Hematopoietic multipotent progenitor cell treated with erythropoietin and hydrocortisone succinate and interleukin-3 and kit ligand, for 17 days (in vitro differentiated cells): Measurements from ENCODE around the gene GAS7.
"Not testable (repeated sequence)": the region's sequence is repeated elsewhere in the genome, so short reads cannot be mapped to it uniquely, and the experiment has no call there.

Source experiments
- DNase-seq: peaks from one replicate; pipeline ENCODE4 v3.0.0-alpha.2; 2015; ENCODE audit warnings: low spot score

The GAS7 gene

DNA sequence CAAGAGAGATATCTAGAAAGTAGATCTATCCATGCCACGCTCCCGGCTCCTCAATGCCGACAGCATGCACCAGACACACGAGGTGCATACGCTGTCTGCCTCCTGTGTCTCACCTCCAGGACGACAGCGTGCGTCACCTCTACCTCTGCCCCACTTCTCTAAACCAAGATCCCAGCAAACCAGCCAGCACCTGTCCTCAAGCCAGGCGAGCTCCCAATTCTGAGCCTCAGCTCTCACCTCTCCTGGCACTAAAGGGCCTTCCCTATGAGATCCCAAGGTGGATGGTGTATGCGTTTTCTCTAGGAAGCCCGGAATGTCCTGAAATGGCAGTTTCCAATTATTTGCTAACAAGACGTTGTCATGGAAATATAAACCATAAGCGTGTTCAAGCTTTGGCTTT is 257.1 kb downstream of the GAS7 start:
- DNase-seq: no peak

DNA sequence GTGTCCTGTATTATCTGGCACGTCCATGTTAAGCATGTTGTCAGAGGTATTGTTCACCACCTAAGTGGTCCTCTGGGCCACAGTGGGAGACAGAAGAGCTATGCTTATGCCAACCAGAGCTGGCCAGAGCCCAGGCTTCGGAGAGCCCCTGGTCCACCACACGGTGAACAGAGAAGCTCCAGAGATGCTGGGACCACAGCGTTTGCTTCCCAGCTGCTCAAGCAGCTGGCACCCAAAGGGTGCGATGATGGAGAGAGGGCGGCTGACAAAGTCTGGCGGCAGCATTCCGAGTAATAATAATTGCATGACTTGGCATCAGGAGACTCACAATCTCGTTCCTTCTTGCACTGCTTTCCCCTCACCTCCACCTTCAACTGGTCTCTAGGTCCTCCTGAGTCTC is 257.6 kb downstream of the GAS7 start:
- DNase-seq: no peak

DNA sequence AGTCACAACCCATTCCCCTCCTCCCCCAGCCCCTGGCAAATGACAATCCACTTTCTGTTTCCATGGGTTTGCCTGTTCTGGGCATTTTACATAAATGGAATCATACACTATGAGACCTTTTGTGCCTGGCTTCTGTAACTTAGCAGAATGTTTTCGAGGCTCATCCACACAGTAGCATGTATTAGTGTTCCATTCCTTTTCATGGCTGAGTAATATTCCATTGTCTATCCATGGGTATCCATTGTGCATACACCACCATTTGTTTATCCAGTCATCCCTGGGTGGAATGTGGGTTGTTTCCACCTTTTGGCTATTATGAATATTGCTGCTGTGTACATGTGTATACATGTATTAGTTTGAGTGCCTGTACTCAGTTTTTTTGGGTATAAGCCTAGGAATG is 259.6 kb downstream of the GAS7 start:
- DNase-seq: no peak

DNA sequence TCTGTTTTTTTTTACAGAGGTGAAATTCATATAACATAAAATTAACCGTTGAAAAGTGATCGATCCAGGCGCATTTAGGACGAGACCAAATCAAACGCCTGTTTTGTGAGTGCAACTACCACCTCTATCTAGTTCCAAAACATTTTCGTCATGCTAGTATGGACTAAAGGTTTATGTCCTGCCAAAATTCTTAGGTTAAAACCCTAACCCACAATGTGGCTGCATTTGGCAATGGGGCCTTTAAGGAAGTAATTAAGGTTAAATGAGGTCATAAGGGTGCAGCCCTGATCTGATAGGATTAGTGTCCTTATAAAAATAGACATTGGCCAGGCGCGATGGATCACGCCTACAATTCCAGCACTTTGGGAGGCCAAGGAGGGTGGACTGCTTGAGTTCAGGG is 260.5 kb downstream of the GAS7 start:
- no peak for DNase-seq

DNA sequence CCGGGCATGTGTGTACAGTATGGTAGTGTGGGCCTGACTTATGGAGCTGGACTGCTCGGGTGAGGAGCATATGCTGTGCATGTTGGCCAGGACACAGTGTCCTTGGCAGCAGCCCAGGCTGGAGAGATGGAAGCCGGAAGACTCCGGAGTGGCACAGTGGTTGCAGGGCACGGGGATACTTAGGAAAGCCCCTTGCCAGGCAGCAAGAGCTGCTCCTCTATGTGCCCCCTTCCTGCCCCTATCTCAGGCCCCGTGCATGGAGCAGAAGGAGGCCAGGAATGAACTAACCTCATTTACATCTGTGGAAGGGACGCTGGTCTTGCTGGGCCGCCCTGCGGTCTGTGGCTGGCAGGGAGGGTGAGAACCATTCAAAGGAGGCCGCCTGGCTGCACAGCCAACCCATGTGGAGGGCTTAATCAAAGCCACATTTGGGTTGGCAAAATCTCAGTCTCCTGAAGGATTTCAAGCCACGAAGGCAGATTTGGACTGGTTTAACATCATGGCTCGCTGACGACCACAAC is 261.1 kb downstream of the GAS7 start:
- DNase-seq: no peak

DNA sequence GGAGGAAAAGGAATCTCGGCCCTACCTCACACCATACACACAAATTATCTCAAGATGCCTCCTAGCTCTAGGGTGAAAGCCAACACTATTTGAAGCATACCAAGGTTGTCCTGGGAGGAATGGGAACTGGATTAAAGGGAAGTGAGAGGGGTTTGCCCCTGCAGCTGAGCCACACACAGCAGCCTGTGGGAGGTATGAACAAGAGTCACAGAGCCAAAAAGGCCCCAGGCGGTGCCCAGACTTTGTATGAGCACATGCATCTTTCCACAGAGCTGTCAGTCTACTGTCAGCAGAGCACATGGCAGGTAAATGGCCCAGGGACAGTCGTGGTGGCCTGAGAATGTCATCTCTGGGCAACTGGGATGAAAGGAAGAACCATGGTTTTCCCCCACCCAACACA is 262.3 kb downstream of the GAS7 start:
- no peak for DNase-seq

DNA sequence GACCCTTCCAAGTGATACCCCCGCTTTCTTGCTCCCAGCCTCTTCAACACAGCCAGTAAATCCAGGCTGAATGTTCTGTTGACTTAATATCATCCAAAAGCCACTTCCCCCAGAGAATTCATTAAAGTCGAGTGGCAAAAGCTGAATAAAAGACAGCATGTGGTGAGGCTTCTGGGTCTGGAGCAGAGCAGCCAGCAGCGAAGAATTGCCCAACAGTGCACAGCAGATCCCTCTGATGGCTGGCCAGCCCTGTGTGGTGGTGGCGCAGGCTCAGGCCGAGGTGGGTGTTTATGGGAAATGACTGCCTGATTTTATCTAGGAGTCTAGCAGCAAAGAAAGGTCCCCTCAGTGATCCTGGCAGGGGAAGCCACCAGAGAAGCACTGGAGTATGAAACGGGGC is 263.0 kb downstream of the GAS7 start:
- no peak for DNase-seq

DNA sequence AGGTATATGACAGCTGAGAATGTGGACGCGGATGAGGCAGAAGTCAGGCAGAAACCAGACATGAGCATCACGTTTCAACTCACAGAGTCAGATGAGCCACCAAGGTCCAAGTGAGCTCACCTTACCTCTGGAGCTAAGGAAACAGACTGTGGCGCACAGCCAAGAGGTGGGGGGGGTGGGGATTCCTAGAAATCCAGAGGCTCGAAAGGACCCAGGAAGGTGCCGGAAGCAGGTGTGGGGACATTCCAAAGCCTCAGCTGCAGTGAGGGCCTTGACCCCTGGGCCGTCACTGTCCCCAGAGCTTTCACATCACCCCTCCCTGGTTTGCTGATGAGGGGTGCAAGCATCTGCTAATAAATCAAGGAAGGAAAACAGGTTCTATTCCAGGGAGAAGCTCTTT is 264.1 kb downstream of the GAS7 start:
- DNase-seq: no peak

DNA sequence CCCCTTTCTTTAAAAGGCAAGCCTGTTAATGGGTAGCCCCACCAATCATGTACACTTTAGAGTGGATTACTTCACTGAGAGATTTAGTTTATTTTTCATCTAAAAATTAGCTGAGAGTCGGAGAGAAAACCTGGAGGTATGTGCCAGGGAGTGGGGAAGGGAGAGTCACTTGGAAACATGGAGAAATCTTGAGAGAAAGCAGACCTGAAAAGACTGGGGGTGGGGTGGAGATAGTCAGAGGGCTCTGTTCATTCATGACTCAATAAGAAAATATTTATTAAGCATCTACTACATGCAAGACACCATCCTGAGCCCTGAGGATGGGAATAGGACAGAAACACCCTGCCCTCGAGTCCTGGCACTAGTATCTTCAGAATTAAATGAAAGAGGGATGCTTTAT is 265.9 kb downstream of the GAS7 start:
- DNase-seq: no peak

DNA sequence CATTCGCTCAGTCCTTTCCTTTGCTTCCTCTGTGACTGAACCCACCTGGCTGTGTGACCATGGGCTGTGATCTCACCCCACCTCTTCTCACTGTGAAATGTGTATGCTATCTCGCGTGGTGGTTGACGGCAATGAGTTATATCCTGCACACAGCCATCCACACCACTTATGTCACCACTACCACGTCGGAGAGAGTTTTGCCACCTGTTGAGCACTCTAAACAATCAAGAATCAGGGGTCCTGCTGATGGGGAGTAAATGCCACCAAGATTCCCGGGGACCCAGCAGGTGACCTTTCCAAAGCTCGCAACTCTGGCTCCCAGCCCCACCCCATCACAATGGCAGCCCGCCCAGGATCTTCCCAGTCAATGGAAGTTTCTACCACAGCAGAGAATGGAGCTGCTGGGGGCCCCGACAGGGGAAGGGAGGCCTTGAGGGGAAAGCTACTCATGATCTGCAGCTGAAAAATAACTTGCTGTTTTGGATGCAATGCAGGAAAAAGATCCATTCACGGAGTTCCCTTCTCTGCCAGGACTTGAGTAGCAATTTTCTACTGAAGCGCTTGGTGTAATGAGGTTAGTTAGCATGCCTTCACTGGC is 267.2 kb downstream of the GAS7 start:
- no peak for DNase-seq

DNA sequence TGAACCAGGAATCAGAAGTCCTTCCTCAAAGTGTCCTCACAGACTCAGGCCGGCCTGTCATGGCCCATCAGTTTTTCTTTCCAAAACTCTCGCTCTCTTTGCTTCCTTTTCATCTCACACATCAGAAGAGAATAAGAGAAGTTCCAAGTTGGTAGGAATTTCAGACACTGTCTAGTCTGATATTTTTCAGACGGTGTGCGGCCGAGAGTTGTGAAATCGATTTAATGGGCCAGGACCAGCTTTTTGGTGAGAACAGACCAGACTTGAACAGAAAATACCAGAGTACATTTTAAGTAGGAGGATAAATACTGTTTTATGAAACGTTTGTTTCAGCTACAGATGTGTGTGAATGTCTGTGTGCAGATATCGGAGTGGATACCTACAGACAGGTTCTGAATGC is 268.5 kb downstream of the GAS7 start:
- DNase-seq: no peak

DNA sequence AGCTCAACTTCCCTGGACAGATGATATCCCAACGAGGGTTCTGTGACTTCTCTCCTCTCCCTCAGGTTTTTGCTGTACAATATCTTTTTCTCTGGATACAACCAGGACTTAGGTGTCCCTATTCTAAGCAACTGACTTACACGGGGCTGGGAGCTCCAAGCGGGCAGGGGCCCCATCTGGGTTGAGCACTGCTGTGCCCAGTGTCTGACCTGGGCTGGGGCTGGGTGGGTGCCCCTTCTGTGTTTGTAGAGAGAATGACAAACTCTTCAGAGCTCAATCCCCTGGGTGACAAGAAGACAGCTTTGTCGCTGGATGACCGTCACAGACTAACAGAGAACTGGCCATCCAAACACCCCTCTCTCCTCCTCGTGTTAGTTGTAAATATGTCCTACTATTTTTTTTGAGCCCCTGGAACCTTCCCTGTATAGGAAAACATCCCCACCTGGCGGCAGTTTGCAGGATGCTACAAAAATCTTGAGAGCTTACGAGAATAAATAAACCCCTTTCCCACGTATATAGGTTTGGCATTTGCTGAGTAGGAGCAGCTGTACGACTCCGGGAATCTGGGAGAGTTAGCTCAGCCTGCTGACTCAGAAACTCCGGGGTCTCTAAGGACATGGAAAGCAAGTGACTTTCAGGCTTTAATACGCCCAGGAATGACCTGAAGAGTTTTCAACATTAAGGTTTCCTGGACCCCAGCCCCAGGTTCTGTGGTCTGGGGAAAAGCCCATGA is 269.6 kb downstream of the GAS7 start:
- DNase-seq: no peak

DNA sequence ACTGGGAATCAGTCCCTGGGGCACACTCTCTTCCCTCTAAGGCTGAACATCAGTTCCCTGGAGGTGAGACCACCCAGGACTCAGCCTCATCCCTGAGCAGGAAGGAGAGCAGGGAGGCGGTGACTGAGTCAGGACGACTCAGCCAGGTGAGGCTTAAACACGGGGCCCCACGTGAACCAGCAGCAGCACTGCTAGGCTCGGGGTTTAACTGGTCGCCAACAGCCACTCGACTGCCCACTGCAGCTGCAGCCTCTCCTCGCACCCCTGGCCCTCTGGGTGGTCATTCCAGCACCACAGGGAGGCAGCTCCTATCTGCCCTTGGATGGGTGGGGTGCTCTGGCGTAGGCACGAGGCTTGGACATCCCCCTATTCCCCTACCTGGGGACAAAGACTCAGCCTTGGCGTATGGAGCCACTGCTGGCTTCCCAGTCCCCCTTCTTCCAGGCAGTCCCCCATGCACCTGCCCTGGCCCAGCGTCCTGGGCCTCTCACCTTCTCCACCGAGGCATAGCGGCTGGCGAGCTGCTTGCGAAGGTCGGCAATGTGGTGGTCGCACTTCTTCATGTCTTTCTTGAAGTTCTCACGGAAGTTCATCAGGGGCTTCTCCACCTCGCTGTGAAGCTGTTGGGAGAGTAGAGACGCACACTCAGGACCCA is 272.1 kb downstream of the GAS7 start:
- DNase-seq: no peak

DNA sequence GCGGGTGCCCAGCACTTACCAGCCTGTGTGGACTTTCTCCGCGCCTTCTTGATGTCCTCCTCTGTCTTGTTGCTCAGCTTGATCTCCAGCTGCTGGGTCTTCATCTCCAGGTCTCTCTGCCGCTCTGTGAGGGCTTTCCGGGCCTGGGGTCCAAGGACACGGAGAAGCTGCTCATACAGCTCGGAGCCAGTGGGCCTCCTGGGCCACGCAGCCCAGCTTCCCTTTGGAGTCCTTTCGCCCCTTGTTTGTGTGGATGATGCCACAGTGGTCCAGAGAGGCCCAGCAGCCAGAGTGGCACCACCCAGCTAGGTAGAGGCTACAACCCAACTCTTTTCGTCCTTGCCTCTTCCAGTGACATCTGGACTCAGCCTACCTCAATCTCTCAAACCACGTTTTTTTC is 272.9 kb downstream of the GAS7 start:
- no peak for DNase-seq

DNA sequence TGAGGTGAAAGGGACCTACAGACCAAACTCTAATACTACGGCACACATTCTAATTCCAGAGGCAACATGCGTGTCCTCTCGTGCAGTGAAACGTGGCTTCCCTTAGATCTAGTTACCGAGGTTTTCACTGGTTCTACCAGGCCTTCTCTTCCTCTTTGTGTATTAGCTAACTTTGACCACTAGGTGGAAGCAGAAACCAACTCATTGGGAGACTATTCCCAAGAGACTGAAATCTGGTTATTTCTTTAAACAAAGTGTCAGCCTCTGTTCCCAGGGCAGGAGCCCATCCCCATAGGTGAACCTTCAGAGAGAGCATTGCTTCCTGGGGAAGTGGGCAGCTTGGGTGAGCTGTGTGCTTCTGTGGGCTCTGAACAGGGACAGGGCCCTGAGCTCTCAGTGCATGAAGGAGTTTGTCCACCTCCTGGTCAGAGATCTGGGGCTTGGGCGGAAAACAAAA is 273.6 kb downstream of the GAS7 start:
- DNase-seq: peak; percentile 42

DNA sequence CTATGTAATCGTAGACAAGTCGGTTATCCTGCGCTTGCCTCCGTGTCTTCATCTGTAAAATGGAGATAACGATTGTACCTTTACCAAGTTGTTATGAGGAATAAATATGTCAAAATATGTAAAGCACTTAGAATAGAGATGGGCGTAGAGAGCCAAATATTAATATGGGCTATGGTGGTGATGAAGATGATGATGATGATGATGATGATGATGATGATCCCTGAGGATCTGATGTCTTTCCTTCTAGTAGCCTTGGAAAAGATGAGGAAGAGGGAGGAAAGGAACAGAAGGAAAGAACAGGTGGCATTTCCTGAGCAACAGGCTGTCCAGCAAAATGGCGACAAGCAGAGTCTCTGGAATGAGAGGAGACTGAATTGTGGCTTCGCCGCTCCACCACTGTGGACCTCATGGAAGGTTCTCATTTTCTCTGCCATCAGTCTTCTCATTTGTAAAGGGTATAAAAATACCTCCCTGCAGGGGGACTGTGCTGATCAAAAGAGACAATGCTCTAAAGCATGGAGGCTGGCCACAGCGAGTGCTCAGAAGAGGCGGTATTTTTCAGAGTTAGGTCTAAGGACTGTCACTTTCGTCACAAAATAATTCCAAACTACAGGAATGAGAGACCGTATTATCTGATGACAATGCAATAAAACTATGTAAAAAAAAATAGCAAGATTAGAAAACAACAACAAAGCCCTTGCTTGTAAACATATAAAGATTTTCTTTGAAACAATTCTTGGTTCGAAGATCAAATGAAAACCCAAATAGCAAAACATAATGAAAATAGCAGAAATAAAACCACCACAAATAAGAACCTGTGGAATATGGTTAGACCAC is 276.2 kb downstream of the GAS7 start:
- no peak for DNase-seq

DNA sequence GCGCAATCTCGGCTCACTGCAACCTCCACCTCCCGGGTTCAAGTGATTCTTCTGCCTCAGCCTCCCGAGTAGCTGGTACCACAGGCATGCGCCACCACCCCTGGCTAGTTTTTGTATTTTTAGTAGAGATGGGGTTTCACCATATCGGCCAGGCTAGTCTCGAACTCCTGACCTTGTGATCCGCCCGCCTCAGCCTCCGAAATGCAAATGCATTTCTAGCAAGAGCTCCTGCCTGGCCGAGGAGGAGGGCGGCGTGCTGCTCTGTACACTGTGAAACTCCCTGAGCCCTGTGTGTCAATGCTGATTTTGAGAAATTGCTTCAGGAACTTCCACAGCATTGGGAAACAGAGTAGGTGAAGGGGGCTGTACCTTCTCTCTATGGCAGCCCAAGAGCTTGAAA is 277.2 kb downstream of the GAS7 start:
- DNase-seq: not testable (repeated sequence)

DNA sequence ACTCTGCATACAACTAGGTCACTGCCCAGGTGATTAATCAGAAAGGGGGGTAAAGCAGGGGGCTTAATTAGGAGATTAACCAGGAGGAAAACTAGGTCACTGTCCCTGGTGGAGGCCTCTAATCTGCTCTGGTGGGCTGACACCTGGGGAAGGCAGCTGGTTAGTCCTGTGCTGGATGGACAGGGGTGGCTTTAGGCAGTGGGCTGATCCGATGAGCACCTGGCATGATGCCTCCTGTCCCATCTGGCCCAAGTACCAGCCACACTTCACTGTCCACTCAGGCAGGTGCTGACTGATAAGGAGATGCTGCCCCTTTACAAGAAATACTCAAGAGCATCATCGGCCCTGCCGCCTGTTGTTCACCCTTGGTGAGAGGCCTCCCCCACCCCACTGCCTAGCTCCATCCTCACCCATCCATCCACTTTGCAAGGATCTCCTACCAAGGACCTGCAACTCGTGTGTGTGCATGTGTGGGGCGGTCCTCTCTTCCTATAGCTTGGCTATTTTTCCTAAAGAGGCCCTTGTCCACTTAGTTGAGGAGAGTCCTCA is 279.5 kb downstream of the GAS7 start:
- DNase-seq: no peak

DNA sequence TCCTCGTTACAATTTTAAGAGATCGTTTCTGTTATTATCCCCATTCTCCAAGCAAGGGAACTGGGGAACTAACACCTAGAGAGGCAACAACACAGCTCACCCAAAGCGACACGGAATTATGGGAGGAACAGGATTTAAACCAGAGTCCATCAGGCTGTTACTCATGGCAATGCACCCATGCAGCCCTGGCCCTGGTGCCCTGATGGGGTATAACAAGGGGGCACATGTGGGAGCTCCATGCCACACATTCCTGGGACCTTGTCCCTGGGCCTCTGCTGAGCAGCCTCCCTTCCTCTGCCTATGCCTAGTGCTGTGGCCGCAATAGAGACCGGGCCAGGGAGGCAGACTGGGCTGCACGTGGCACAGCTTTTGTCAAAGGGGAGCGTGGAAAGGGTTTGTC is 280.1 kb downstream of the GAS7 start:
- no peak for DNase-seq

DNA sequence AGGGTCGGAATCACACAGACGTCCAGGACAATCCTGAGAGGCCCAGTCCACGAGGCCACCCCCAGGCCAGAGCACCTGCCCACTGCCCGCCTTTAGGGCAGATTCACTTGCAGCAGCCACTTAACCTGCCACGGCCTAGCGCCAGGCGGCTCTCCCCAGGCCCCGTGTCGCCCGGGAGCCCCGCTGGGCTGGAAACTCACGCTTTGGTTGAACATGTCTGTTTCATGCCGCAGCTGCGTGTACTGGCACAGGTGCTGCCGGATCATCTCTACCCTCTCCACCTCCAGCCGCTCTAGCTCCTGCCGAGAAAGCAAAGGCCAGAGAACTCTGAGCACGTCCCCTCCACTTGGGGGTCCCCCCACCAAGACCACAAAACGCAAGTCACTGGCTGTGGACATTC is 280.6 kb downstream of the GAS7 start:
- DNase-seq: no peak

DNA sequence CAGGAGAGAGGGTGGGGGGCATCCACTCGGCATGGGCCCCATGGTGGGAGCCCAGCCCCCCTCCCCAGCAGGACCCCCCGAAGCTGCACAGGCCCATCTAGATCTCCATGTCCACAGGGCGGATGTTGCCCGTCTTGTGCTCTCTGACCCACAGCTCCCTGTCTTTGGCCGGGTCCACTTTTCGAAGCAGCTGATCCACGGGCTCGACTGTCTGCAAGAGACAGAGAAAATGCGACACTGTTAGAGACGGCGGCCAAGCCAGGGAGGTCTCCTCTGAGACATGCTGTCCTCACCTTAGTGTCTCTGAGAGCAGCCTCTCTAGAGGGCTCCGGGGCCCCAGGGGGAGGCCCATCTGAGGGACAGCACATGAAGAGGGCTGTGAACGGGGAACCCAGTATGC is 281.3 kb downstream of the GAS7 start:
- DNase-seq: no peak

DNA sequence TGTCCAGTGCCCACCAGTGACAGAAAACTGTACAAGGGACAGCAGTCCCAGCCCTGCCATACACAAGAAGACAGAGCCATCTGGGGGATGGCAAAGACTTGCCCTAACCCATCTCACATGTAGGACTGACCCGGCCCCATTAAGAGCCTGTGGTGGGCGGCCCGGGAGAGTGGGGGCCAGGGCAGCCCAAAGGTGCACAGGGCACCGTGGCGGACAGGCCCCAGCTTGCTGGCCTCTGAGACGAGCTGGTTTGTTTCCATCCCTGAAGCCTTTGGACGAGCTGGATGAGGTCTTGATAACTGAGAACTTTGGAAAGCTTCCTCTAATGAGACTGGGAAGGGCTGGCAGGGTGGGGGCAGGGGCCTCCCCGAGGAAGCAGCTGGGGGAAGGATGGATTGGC is 282.3 kb downstream of the GAS7 start:
- DNase-seq: no peak
